Caco-2 (cell line): ENCODE results near the gene CEBPA. TPM values are rescaled to one million over a fixed set of nuclear protein-coding genes. Genes with fewer than 3 reads are reported as not detected.

Experiments used
- BruUV-seq: library from RNA; stranded (reverse); fragments of 400-500 nt; replicated peaks from 2 replicates; lab custom pipeline; 2021; lab: Mats Ljungman, UMichigan
- CTCF ChIA-PET: fragments of 300-600 bp; sonication (Branson Sonifier 250); formaldehyde crosslinking; loops from one replicate; lab custom pipeline; 2022; ENCODE audit warnings: antibody characterized with exemption; lab: Charles Lee
- POLR2A ChIA-PET: fragments of 300-600 bp; sonication (Branson Sonifier 250); formaldehyde crosslinking; loops from one replicate; lab custom pipeline; 2022; ENCODE audit warnings: antibody characterized with exemption; lab: Charles Lee
- DNase-seq, 2 experiments: peaks; one replicate each; pipeline versions ENCODE4 v3.0.0 to v3.0.0-alpha.2; 2020 to 2022
- H3K27me3 ChIP-seq: replicated peaks from 2 replicates; pipeline ENCODE4 v1.6.0; 2011; ENCODE audit warnings: low read length; ENCODE audit not compliant: control insufficient read depth, insufficient read depth
- H3K36me3 ChIP-seq: 2 replicates; pipeline ENCODE4 v1.5.1; 2011; ENCODE audit warnings: low read length; ENCODE audit not compliant: control insufficient read depth, insufficient read depth
- H3K4me1 ChIP-seq: fragments of 250-450 bp; sonication (Bioruptor Pico); 2 replicates; pipeline ENCODE4 v1.5.1; 2020; ENCODE audit warnings: mild to moderate bottlenecking
- H3K4me3 ChIP-seq: 2 replicates; pipeline ENCODE4 v1.5.1; 2011; ENCODE audit warnings: low read depth, mild to moderate bottlenecking, control low read depth, low read length
- H3K9me3 ChIP-seq: fragments of 250-450 bp; sonication (Bioruptor Pico); 2 replicates; pipeline ENCODE4 v1.5.1; 2020; ENCODE audit warnings: mild to moderate bottlenecking, moderate library complexity
- H3K27ac Mint-ChIP-seq: one replicate; pipeline ENCODE4 v1.8.0; 2022; ENCODE audit warnings: mixed read lengths; ENCODE audit not compliant: unreplicated experiment
- H3K27me3 Mint-ChIP-seq: one replicate; pipeline ENCODE4 v1.8.0; 2022; ENCODE audit warnings: mixed read lengths; ENCODE audit not compliant: insufficient read depth, unreplicated experiment
- H3K36me3 Mint-ChIP-seq: one replicate; pipeline ENCODE4 v1.8.0; 2022; ENCODE audit warnings: mild to moderate bottlenecking, mixed read lengths; ENCODE audit not compliant: insufficient read depth, unreplicated experiment
- H3K4me1 Mint-ChIP-seq: one replicate; pipeline ENCODE4 v1.8.0; 2022; ENCODE audit warnings: low read depth, mixed read lengths; ENCODE audit not compliant: unreplicated experiment
- H3K4me3 Mint-ChIP-seq: one replicate; pipeline ENCODE4 v1.8.0; 2022; ENCODE audit warnings: mild to moderate bottlenecking, moderate library complexity, mixed read lengths; ENCODE audit not compliant: unreplicated experiment
- H3K9me3 Mint-ChIP-seq: one replicate; pipeline ENCODE4 v1.8.0; 2022; ENCODE audit warnings: mixed read lengths; ENCODE audit not compliant: unreplicated experiment
- CTCF ChIP-seq, 2 experiments: fragments of 200-600 bp in 1 of 2; IDR thresholded peaks; 1 replicate in 1 of 2; 2 replicates in 1 of 2; pipeline versions ENCODE4 v1.5.1 to v1.8.0; 2011 to 2022; ENCODE audit warnings: antibody characterized with exemption in 1 of 2, control low read depth in 1 of 2, inconsistent platforms in 1 of 2, low read depth in 1 of 2, low read length in 1 of 2, mild to moderate bottlenecking in 1 of 2, moderate library complexity in 1 of 2; ENCODE audit not compliant: insufficient read depth in 1 of 2, severe bottlenecking in 1 of 2, unreplicated experiment in 1 of 2
- intact Hi-C: fragments of 100-400 bp; cut with micrococcal nuclease; formaldehyde crosslinking; loops from one replicate; pipeline ENCODE4 v1.10.0; 2022; ENCODE audit not compliant: unreplicated experiment
- total RNA-seq: library from RNA; stranded (reverse); gene quantifications from 2 replicates; pipeline ENCODE4 v1.2.3, GENCODE V29; 2022

Gene CEBPA
- total RNA-seq, 1 experiment from 2014 or later, result 110 TPM

GRCh38 chr19:33300894-33301143, 1.5 kb downstream of the CEBPA start:
- peaks cover 49% of the 10 kb centered on the region for H3K4me1 Mint-ChIP-seq
- H3K4me1 ChIP-seq, result peaks cover 58% of the 10 kb centered on the region
- peak overlapping the region; percentile 87 for H3K4me3 ChIP-seq
- H3K36me3 Mint-ChIP-seq, result peaks cover 42% of the 10 kb centered on the region
- no peaks in the 10 kb centered on the region for H3K9me3 Mint-ChIP-seq
- H3K27me3 Mint-ChIP-seq, result no peaks in the 10 kb centered on the region
- no peak for TF ChIP-seq CTCF (IDR thresholded peaks at IDR 0.05; ENCODE audit: insufficient read depth in 1 of 2, low read depth in 1 of 2, low read length in 1 of 2, severe bottlenecking in 1 of 2, unreplicated experiment in 1 of 2)
- H3K27me3 ChIP-seq, result no peaks in the 10 kb centered on the region
- peak overlapping the region; percentile 53 for H3K27ac Mint-ChIP-seq
- POLR2A ChIA-PET, result interaction anchor here (0.6 to 2.1 kb wide), 3 partner anchors 15 to 73 kb away, joined by 3 to 10 read pairs (median 3); partner anchors contain the start of gene CEBPG
- intact Hi-C loops, result loop anchor here (5.0 kb wide), 1 partner anchor 124 kb away; no protein-coding TSS in a partner anchor
- CTCF ChIA-PET, result interaction anchor here (0.9 to 2.0 kb wide), 3 partner anchors 11 to 65 kb away, joined by 3 to 7 read pairs (median 4); no protein-coding TSS in a partner anchor
- peak overlapping the region; percentile 85 for H3K4me3 Mint-ChIP-seq
- BruUV-seq, result no TSS peak
- no peak for DNase-seq
- H3K9me3 ChIP-seq, result no peaks in the 10 kb centered on the region
- H3K36me3 ChIP-seq, result peaks cover 3% of the 10 kb centered on the region

- TSS peak; percentile 56 for BruUV-seq
- H3K27ac Mint-ChIP-seq, result peak overlapping the region; percentile 53
- H3K9me3 Mint-ChIP-seq, result no peaks in the 10 kb centered on the region
- peaks cover 52% of the 10 kb centered on the region for H3K4me1 ChIP-seq
- ChIA-PET POLR2A (interaction anchor here (0.6 to 2.1 kb wide), 4 partner anchors 15 to 104 kb away, joined by 3 to 10 read pairs (median 3); partner anchors contain the start of gene CEBPG), CTCF (interaction anchor here (0.7 to 2.0 kb wide), 5 partner anchors 11 to 107 kb away, joined by 3 to 7 read pairs (median 4); no protein-coding TSS in a partner anchor)
- peak overlapping the region; percentile 87 for H3K4me3 ChIP-seq
- intact Hi-C loops, result loop anchor here (5.0 kb wide), 1 partner anchor 123 kb away; no protein-coding TSS in a partner anchor
- H3K4me3 Mint-ChIP-seq, result peak overlapping the region; percentile 85
- H3K9me3 ChIP-seq, result no peaks in the 10 kb centered on the region
- no peak for TF ChIP-seq CTCF (IDR thresholded peaks at IDR 0.05; ENCODE audit: insufficient read depth in 1 of 2, low read depth in 1 of 2, low read length in 1 of 2, severe bottlenecking in 1 of 2, unreplicated experiment in 1 of 2)
- no peaks in the 10 kb centered on the region for H3K27me3 Mint-ChIP-seq
- peaks cover 43% of the 10 kb centered on the region for H3K4me1 Mint-ChIP-seq
- peaks cover 42% of the 10 kb centered on the region for H3K36me3 Mint-ChIP-seq
- no peak for DNase-seq
- H3K27me3 ChIP-seq, result no peaks in the 10 kb centered on the region
- peaks cover 3% of the 10 kb centered on the region for H3K36me3 ChIP-seq
These were observed 2.1 kb downstream of the CEBPA start for GRCh38 chr19:33300009-33300893.

DNA sequence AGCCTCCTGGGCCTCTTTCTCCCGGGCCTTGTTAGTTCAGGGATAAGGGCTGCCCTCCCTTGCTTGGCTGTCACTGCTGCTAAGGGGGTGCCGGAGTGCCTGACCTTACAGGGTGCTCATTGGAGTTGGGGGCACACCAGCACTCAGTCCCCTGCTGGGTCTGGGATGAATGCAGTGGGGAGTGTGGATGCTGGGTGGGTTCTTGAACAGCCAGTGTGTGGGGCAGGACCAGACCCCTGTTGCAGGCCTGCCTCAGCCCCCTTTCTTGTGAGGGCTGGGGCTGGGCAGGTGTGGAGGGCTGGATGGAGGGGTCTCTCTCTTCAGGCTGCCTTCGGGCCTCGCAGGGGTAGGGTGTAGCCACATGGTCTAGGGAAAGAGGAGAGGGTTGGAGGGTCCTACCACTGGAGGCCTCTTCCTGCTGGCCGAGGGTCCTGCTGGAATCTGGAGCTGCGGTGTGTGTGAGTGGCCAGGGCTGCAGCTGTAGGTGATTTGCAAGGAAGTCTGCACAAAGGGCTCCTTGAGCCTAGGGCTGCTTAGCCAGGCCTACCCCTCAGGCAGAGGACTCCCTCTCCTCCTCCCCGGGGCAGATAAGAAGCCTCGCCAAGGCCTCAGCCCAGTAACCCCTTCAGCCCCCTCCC, 3.2 kb downstream of the CEBPA start:
- DNase-seq, result no peak
- Mint-ChIP-seq H3K4me1 (peaks cover 34% of the 10 kb centered on the region), H3K27me3 (no peaks in the 10 kb centered on the region), H3K9me3 (no peaks in the 10 kb centered on the region), H3K4me3 (peak overlapping the region; percentile 85), H3K36me3 (peaks cover 42% of the 10 kb centered on the region), H3K27ac (peak overlapping the region; percentile 45)
- H3K27me3 ChIP-seq, result no peaks in the 10 kb centered on the region
- BruUV-seq, result no TSS peak
- POLR2A ChIA-PET, result interaction anchor here (1.7 kb wide), 1 partner anchor 75 kb away, joined by 6 read pairs; no protein-coding TSS in a partner anchor
- H3K4me3 ChIP-seq, result peak overlapping the region; percentile 87
- intact Hi-C loops, result loop anchor here (2.0 kb wide), 1 partner anchor 64 kb away; no protein-coding TSS in a partner anchor
- CTCF ChIA-PET, result interaction anchor here (1.4 to 2.3 kb wide), 2 partner anchors 74 to 108 kb away, joined by 4 to 7 read pairs; partner anchors contain the start of gene CEBPG
- peaks cover 47% of the 10 kb centered on the region for H3K4me1 ChIP-seq
- peaks cover 3% of the 10 kb centered on the region for H3K36me3 ChIP-seq
- TF ChIP-seq CTCF (IDR thresholded peaks at IDR 0.05; ENCODE audit: insufficient read depth in 1 of 2, low read depth in 1 of 2, low read length in 1 of 2, severe bottlenecking in 1 of 2, unreplicated experiment in 1 of 2), result no peak
- no peaks in the 10 kb centered on the region for H3K9me3 ChIP-seq
